ENCODE measurements around the gene LRRC71.

Gene LRRC71

GRCh38 chr1:156903328-156904091, 16.9 kb upstream of the LRRC71 start:
- TF ChIP-seq EZH2phosphoT487 (IDR thresholded peaks at IDR 0.05; ENCODE audit: low read depth), result no peak
- TF ChIP-seq, protein P1, sequence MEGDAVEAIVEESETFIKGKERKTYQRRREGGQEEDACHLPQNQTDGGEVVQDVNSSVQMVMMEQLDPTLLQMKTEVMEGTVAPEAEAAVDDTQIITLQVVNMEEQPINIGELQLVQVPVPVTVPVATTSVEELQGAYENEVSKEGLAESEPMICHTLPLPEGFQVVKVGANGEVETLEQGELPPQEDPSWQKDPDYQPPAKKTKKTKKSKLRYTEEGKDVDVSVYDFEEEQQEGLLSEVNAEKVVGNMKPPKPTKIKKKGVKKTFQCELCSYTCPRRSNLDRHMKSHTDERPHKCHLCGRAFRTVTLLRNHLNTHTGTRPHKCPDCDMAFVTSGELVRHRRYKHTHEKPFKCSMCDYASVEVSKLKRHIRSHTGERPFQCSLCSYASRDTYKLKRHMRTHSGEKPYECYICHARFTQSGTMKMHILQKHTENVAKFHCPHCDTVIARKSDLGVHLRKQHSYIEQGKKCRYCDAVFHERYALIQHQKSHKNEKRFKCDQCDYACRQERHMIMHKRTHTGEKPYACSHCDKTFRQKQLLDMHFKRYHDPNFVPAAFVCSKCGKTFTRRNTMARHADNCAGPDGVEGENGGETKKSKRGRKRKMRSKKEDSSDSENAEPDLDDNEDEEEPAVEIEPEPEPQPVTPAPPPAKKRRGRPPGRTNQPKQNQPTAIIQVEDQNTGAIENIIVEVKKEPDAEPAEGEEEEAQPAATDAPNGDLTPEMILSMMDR (IDR thresholded peaks at IDR 0.05; ENCODE audit: low read depth, low read length), result no peak
- no peak overlapping the region for H3K27ac ChIP-seq (ENCODE audit: low read length)
- H3K27me3 ChIP-seq (ENCODE audit: low read depth, low read length), result peaks cover 17% of the 10 kb centered on the region
- no peak overlapping the region for H3K4me2 ChIP-seq (ENCODE audit: low read length)
- no peaks in the 10 kb centered on the region for H3K79me2 ChIP-seq (ENCODE audit: low read length)
- H3K36me3 ChIP-seq (replicated peaks; ENCODE audit: low read depth, low read length), result no peaks in the 10 kb centered on the region
- no peak overlapping the region for H2AFZ ChIP-seq (ENCODE audit: low read depth, low read length)
- H3K4me1 ChIP-seq (ENCODE audit: low read length), result peaks cover 24% of the 10 kb centered on the region
- no peak overlapping the region for H3K9ac ChIP-seq (ENCODE audit: low read length)
- H3K9me3 ChIP-seq (ENCODE audit: insufficient read depth, low read length), result no peaks in the 10 kb centered on the region
- H4K20me1 ChIP-seq (ENCODE audit: insufficient read depth, low read length), result no peaks in the 10 kb centered on the region
- no peak overlapping the region for H3K4me3 ChIP-seq (ENCODE audit: low read length)

GRCh38 chr1:156904187-156904959, 16.1 kb upstream of the LRRC71 start:
- Histone ChIP-seq H3K27ac (ENCODE audit: low read length) (no peak overlapping the region), H3K9ac (ENCODE audit: low read length) (no peak overlapping the region)

DNA sequence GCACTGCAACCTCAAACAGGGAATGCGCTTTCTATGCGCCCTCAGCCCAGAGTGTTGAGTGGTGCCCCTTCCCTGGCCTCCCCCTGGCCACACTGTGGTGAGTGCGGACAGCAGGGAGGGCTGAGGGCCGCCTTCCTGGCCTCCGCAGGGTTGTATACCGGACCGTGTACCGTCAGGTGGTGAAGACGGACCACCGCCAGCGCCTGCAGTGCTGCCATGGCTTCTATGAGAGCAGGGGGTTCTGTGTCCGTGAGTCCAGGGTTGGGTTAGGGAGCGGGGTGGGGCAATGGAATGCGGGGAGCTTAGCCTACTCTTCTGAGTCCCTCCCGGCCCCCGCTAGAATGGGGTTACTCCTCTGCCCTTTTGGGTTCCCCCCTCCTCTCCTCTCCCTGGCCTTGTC, 15.3 kb upstream of the LRRC71 start:
- H3K9ac ChIP-seq (ENCODE audit: low read length), result no peak overlapping the region

More at GRCh38 chr1:156904187-156904959, 16.1 kb upstream of the LRRC71 start:
- no peaks in the 10 kb centered on the region for H3K36me3 ChIP-seq (replicated peaks; ENCODE audit: low read depth, low read length)
- H3K79me2 ChIP-seq (ENCODE audit: low read length), result no peaks in the 10 kb centered on the region
- peaks cover 23% of the 10 kb centered on the region for H3K4me1 ChIP-seq (ENCODE audit: low read length)
- H3K9me3 ChIP-seq (ENCODE audit: insufficient read depth, low read length), result no peaks in the 10 kb centered on the region
- H3K27me3 ChIP-seq (ENCODE audit: low read depth, low read length), result peaks cover 10% of the 10 kb centered on the region
- H2AFZ ChIP-seq (ENCODE audit: low read depth, low read length), result no peak overlapping the region
- H3K4me3 ChIP-seq (ENCODE audit: low read length), result no peak overlapping the region
- H3K4me2 ChIP-seq (ENCODE audit: low read length), result no peak overlapping the region
- H4K20me1 ChIP-seq (ENCODE audit: insufficient read depth, low read length), result no peaks in the 10 kb centered on the region
- no peak for TF ChIP-seq EZH2phosphoT487 (IDR thresholded peaks at IDR 0.05; ENCODE audit: low read depth)
- TF ChIP-seq, protein P1 (IDR thresholded peaks at IDR 0.05; ENCODE audit: low read depth, low read length), result no peak

More for the DNA sequence above, 15.3 kb upstream of the LRRC71 start:
- Histone ChIP-seq H3K27me3 (ENCODE audit: low read depth, low read length) (peaks cover 10% of the 10 kb centered on the region), H3K4me3 (ENCODE audit: low read length) (no peak overlapping the region), H3K4me2 (ENCODE audit: low read length) (no peak overlapping the region), H4K20me1 (ENCODE audit: insufficient read depth, low read length) (no peaks in the 10 kb centered on the region), H3K79me2 (ENCODE audit: low read length) (no peaks in the 10 kb centered on the region), H3K4me1 (ENCODE audit: low read length) (peaks cover 17% of the 10 kb centered on the region), H3K36me3 (replicated peaks; ENCODE audit: low read depth, low read length) (no peaks in the 10 kb centered on the region), H2AFZ (ENCODE audit: low read depth, low read length) (no peak overlapping the region), H3K9me3 (ENCODE audit: insufficient read depth, low read length) (no peaks in the 10 kb centered on the region), H3K27ac (ENCODE audit: low read length) (no peak overlapping the region)
- TF ChIP-seq, protein P1 (IDR thresholded peaks at IDR 0.05; ENCODE audit: low read depth, low read length), result no peak
- no peak for TF ChIP-seq EZH2phosphoT487 (IDR thresholded peaks at IDR 0.05; ENCODE audit: low read depth)
